Uterus (tissue), 4 donors: Measurements from ENCODE around the gene MAGOHB. TPM values are rescaled to one million over a fixed set of nuclear protein-coding genes. Genes with fewer than 3 reads are reported as not detected.

Experiments
- DNase-seq, 2 donors: peaks; one replicate each; pipeline ENCODE4 v3.0.0-alpha.2; 2019 to 2020
- H3K27ac ChIP-seq, 2 donors: fragments of 200-600 bp; sonication (generic); 1 replicate in 1 of 2; 2 replicates in 1 of 2; pipeline ENCODE4 v1.5.1; 2016 to 2018
- H3K27me3 ChIP-seq, 2 donors: fragments of 200-600 bp; sonication (generic); one replicate each; pipeline ENCODE4 v1.5.1; 2018 to 2019; ENCODE audit warnings: control low read depth in 1 of 2
- H3K36me3 ChIP-seq, 2 donors: fragments of 200-600 bp; sonication (generic); one replicate each; pipeline ENCODE4 v1.5.1; 2019; ENCODE audit warnings: control low read depth in 1 of 2
- H3K4me1 ChIP-seq, 2 donors: fragments of 200-600 bp; sonication (generic); one replicate each; pipeline ENCODE4 v1.5.1; 2018 to 2019; ENCODE audit warnings: control low read depth in 1 of 2
- H3K4me3 ChIP-seq, 2 donors: fragments of 200-600 bp; sonication (generic); 1 replicate in 1 of 2; 2 replicates in 1 of 2; pipeline ENCODE4 v1.5.1; 2018 to 2019; ENCODE audit warnings: mild to moderate bottlenecking in 1 of 2
- H3K9me3 ChIP-seq, 2 donors: fragments of 200-600 bp; sonication (generic); one replicate each; pipeline ENCODE4 v1.5.1; 2019; ENCODE audit warnings: control low read depth in 1 of 2
- CTCF ChIP-seq, 4 experiments: fragments of 200-600 bp in 2 of 4; fragments of 450-650 bp in 2 of 4; sonication (generic) in 2 of 4; IDR thresholded peaks; one replicate each; pipeline ENCODE4 v1.5.1; 2016 to 2019; ENCODE audit warnings: antibody characterized with exemption in 4 of 4, mild to moderate bottlenecking in 2 of 4, moderate library complexity in 1 of 4
- POLR2A ChIP-seq, 2 donors: fragments of 450-650 bp; IDR thresholded peaks; one replicate each; pipeline ENCODE4 v1.6.1; 2016; ENCODE audit warnings: antibody characterized with exemption in 2 of 2, mild to moderate bottlenecking in 1 of 2, moderate library complexity in 1 of 2
- intact Hi-C: fragments of 100-400 bp; cut with DNase I; formaldehyde crosslinking; loops from one replicate; pipeline ENCODE4 v1.15.1; 2023; ENCODE audit warnings: low total_unique reads
- total RNA-seq, 4 donors: library from RNA; depleted of rRNA in 3 of 4; stranded (reverse); fragments of >200 nt in 3 of 4; gene quantifications; one replicate each; pipeline versions ENCODE4 v1.1.0 to v1.2.4, GENCODE V29; 2014 to 2023
- donor health status: DM: yes; HTN: yes; CAD: no.

MAGOHB gene
- total RNA-seq, 4 donors from 2014 or later = 21.0 to 55.3 (median 24.1) TPM

- H3K27me3 ChIP-seq = no peaks in the 10 kb centered on the region
- peaks cover 0 to 3% of the 10 kb centered on the region in 2 donors for H3K9me3 ChIP-seq
- DNase-seq = no peak
- H3K4me3 ChIP-seq = no peak overlapping the region
- H3K36me3 ChIP-seq = no peaks in the 10 kb centered on the region
- no peaks in the 10 kb centered on the region for H3K4me1 ChIP-seq
- TF ChIP-seq CTCF (IDR thresholded peaks at IDR 0.05) (no peak), POLR2A (IDR thresholded peaks at IDR 0.05) (no peak)
- H3K27ac ChIP-seq = no peak overlapping the region
- intact Hi-C loops = no loop called here
These were observed 32.5 kb upstream of the MAGOHB start for GRCh38 chr12:10645910-10646309.

GRCh38 chr12:10641735-10642500 is 28.5 kb upstream of the MAGOHB start:
- H3K4me3 ChIP-seq = no peak overlapping the region
- H3K27ac ChIP-seq = no peak overlapping the region
- H3K27me3 ChIP-seq = no peaks in the 10 kb centered on the region
- no peaks in the 10 kb centered on the region for H3K4me1 ChIP-seq
- H3K9me3 ChIP-seq = no peaks in the 10 kb centered on the region
- no peaks in the 10 kb centered on the region for H3K36me3 ChIP-seq
- no peak for DNase-seq
- no peak for TF ChIP-seq CTCF (IDR thresholded peaks at IDR 0.05)
- TF ChIP-seq POLR2A (IDR thresholded peaks at IDR 0.05) = no peak
- intact Hi-C loops = no loop called here

- no peak for TF ChIP-seq CTCF (IDR thresholded peaks at IDR 0.05)
- TF ChIP-seq POLR2A (IDR thresholded peaks at IDR 0.05) = no peak
- no peak overlapping the region for H3K4me3 ChIP-seq
- intact Hi-C loops = no loop called here
These were observed 25.3 kb upstream of the MAGOHB start for GRCh38 chr12:10638728-10639127.

GRCh38 chr12:10636611-10637010 is 23.2 kb upstream of the MAGOHB start:
- Histone ChIP-seq H3K27ac (no peak overlapping the region), H3K4me1 (no peaks in the 10 kb centered on the region), H3K27me3 (no peaks in the 10 kb centered on the region), H3K9me3 (no peaks in the 10 kb centered on the region), H3K36me3 (no peaks in the 10 kb centered on the region), H3K4me3 (no peak overlapping the region)
- intact Hi-C loops = no loop called here
- no peak for DNase-seq
- TF ChIP-seq CTCF (IDR thresholded peaks at IDR 0.05) (no peak), POLR2A (IDR thresholded peaks at IDR 0.05) (no peak)

More at GRCh38 chr12:10638728-10639127, 25.3 kb upstream of the MAGOHB start:
- no peak overlapping the region for H3K27ac ChIP-seq
- no peaks in the 10 kb centered on the region for H3K4me1 ChIP-seq
- no peaks in the 10 kb centered on the region for H3K9me3 ChIP-seq
- no peaks in the 10 kb centered on the region for H3K27me3 ChIP-seq
- DNase-seq = no peak
- no peaks in the 10 kb centered on the region for H3K36me3 ChIP-seq

- intact Hi-C loops = no loop called here
- Histone ChIP-seq H3K27ac (no peak overlapping the region), H3K27me3 (no peaks in the 10 kb centered on the region), H3K4me3 (no peak overlapping the region), H3K9me3 (no peaks in the 10 kb centered on the region), H3K36me3 (no peaks in the 10 kb centered on the region), H3K4me1 (no peaks in the 10 kb centered on the region)
- DNase-seq = no peak
- no peak for TF ChIP-seq POLR2A (IDR thresholded peaks at IDR 0.05)
These were observed 22.7 kb upstream of the MAGOHB start for GRCh38 chr12:10636124-10636523.
